IPS-NIHi7 (cell line): ENCODE measurements around the gene DAND5.

Source experiments
- DNase-seq: peaks from one replicate; pipeline ENCODE4 v3.0.0; 2012; ENCODE audit warnings: mixed read lengths; ENCODE audit errors: extremely low spot score

DAND5 gene, protein sequence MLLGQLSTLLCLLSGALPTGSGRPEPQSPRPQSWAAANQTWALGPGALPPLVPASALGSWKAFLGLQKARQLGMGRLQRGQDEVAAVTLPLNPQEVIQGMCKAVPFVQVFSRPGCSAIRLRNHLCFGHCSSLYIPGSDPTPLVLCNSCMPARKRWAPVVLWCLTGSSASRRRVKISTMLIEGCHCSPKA

DNA sequence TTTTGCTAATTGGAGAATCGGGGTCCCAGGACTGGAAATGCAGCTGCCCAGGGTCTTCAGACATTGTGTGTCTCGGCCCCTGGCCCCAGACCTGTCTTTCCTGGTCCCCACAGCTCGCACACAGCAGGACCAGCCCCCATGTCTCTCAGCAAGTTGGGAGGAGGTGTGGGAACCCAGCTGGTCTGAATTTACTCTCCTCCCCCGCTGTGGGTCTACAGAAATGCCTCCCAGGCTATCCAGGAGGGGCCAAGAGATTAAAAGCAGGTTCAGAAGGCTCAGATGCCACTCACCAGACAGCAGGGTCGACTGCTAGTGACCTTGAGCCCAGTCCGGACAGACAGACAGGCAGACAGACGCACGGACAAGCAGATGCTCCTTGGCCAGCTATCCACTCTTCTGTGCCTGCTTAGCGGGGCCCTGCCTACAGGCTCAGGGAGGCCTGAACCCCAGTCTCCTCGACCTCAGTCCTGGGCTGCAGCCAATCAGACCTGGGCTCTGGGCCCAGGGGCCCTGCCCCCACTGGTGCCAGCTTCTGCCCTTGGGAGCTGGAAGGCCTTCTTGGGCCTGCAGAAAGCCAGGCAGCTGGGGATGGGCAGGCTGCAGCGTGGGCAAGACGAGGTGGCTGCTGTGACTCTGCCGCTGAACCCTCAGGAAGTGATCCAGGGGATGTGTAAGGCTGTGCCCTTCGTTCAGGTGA is at the start of gene DAND5:
TSS of gene DAND5 (plus strand) at position 285 of the 697 bp plus-strand sequence. CDS start at position 370, 85 bp downstream.
- DNase-seq = no peak

DNA sequence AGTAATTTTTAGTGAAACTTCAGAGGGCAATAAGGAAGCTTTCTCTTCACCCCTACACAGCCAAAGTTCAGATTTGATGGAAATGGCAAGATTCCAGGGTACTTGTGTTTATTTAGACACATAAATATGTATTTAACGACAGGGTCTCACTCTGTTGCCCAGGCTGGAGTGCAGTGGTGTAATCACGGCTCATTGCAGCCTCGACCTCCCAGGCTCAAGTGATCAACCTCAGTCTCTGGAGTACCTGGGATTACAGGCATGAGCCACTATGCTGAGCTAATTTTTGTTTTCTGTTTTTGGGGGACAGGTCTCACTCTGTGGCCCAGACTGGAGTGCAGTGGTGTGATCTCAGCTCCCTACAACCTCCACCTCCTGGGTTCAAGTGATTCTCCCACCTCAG is 48.3 kb upstream of the DAND5 start:
- no peak for DNase-seq

GRCh38 chr19:12922959-12923358 is 46.4 kb upstream of the DAND5 start:
- DNase-seq = no peak

DNA sequence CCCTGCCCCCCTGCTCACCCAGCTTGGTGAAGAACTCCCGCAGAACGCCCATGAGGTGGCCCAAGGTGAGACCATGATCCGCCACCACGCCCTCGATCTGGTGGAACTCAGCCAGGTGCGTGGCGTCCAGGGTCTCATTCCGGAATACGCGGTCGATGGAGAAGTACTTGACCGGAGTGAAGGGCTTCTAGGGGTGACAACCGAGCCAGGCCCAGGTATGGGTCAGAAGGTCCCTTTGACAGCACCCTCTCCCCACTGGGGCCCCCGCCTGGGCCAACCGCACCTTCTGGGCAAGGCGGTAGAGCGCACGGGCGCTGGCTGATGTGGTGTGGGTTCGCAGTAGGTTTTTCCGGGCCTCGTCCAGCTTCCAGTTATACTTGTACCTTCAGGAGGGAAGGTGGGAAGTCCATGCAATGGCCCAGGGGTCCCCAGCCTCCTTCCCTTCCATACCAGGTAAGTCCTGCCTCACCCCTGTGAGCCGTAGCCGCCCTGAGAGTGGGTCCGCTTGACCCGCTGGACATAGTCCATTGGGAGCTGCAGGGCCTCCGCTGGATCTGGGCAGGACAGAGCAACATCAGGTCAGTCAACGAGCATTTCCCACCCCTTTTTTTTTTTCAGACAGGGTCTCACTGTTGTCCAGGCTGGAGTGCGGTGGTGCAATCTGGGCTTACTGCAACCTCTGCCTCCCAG is 44.6 kb upstream of the DAND5 start:
- no peak for DNase-seq

- DNase-seq = no peak
Observed at GRCh38 chr19:12930002-12930645, 39.3 kb upstream of the DAND5 start.

GRCh38 chr19:12932392-12933286 is 36.7 kb upstream of the DAND5 start:
- no peak for DNase-seq

GRCh38 chr19:12933287-12934072 is 35.9 kb upstream of the DAND5 start, which contains the start of gene FARSA:
Gene FARSA, minus strand, starts transcription at chr19:12933711. Its CDS starts 15 bp downstream, at chr19:12933696.
- peak; percentile 91 for DNase-seq

GRCh38 chr19:12935071-12935470 is 34.3 kb upstream of the DAND5 start:
- no peak for DNase-seq

DNA sequence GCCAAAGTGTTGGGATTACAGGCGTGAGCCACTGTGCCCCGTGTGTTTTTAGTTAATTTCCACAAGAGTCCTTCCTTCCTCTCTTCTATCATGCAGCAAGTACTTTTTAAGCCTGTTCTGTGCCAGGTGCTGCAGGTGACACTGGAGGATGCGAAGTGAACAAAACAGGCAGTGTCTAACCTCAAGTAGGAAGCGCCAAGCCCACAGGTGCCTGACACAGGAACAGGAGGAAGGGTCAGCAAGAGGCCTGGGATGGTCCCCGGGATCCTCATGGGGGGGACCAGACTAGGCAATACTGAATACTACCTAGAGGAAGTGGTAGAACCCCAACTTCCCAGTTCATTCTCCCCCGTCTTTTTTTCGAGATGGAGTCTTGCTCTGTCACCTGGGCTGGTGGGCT is 32.8 kb upstream of the DAND5 start:
- DNase-seq = no peak

- peak; percentile 59 for DNase-seq
Observed at GRCh38 chr19:12937093-12937926, 32.1 kb upstream of the DAND5 start.

DNA sequence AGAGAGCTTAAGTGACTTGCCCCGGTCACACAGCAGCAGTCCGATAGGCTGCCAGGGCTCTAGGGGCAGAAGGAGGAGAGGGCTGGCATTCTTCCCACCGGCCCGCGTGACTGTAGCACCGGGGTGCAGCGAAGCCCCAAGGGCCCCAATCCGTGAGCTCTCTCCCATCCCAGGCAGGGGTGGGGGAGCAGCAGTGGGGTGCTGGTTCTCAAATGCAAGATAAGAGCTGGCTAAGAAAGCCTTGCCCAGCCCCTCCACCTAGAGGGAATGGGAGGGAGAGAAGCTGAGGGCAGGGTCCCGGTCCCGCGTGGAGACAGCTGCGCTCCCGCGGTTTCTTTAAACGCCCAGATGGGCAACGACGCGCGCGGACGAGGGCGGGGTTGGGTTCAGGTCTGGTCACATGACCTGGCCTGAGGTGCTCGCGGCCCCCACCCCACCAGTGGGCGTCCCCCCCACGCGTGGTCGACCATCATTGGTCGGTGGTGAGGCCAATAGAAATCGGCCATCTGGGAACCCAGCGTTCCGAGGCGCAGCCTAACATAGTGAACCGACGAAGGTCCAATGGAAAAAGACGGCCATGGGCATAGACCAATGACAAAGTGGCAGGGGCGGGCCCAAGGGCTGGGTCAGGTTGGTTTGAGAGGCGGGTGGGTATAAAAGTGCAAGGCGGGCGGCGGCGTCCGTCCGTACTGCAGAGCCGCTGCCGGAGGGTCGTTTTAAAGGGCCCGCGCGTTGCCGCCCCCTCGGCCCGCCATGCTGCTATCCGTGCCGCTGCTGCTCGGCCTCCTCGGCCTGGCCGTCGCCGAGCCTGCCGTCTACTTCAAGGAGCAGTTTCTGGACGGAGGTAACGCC is 31.2 kb upstream of the DAND5 start, which contains the start of gene CALR:
TSS of gene CALR (plus strand) at position 683 of the 852 bp plus-strand sequence. CDS start at position 754, 71 bp downstream.
- DNase-seq = peak; percentile 96

GRCh38 chr19:12938779-12939601 is 30.4 kb upstream of the DAND5 start:
- DNase-seq = no peak

- DNase-seq = no peak
Observed at GRCh38 chr19:12939975-12940423, 29.4 kb upstream of the DAND5 start.

DNA sequence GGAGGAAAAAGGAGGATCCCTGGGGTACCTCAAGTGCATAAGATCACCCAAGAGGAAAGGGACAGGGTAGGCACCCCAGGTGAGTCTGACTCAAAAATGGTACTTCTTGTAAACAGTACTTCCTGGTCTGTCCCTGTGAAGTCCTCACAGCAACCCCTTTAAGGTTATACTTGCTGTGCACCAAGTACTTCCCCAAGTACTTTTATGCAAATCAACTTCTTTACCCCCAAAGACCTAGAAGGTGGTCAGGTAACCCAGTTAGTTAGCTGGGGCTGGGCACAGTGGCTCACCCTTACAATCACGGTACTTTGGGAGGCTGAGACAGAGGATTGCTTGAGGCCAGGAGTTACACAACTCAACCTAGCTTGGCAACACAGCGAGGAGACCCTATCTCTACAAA is 28.5 kb upstream of the DAND5 start:
- no peak for DNase-seq

DNA sequence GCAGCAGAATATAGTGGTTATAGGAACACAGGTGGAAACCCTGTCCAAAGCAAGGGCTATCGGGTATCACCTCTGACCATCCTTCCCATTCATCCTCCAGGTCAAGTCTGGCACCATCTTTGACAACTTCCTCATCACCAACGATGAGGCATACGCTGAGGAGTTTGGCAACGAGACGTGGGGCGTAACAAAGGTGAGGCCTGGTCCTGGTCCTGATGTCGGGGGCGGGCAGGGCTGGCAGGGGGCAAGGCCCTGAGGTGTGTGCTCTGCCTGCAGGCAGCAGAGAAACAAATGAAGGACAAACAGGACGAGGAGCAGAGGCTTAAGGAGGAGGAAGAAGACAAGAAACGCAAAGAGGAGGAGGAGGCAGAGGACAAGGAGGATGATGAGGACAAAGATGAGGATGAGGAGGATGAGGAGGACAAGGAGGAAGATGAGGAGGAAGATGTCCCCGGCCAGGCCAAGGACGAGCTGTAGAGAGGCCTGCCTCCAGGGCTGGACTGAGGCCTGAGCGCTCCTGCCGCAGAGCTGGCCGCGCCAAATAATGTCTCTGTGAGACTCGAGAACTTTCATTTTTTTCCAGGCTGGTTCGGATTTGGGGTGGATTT is 25.8 kb upstream of the DAND5 start:
- no peak for DNase-seq

DNA sequence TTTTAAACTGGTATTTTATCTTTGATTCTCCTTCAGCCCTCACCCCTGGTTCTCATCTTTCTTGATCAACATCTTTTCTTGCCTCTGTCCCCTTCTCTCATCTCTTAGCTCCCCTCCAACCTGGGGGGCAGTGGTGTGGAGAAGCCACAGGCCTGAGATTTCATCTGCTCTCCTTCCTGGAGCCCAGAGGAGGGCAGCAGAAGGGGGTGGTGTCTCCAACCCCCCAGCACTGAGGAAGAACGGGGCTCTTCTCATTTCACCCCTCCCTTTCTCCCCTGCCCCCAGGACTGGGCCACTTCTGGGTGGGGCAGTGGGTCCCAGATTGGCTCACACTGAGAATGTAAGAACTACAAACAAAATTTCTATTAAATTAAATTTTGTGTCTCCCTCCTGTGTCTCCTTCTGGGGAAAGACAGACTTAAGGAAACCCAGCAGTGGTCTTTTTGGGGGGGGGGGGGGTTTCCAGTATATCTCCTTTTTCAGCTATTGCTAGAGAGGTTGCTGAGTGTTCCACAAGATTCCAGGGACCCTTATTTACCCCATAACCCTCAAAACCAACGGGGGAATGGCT is 25.2 kb upstream of the DAND5 start:
- DNase-seq = no peak
